AG08395 (cell line): ENCODE data around the gene SLC22A23.

Experiments
- DNase-seq: peaks from one replicate; pipeline ENCODE4 v3.0.0; 2012; ENCODE audit warnings: mixed read lengths, low spot score

Gene SLC22A23

GRCh38 chr6:3421791-3422434 is 34.9 kb downstream of the SLC22A23 start:
- peak; percentile 65 for DNase-seq

- DNase-seq, result no peak
Observed at GRCh38 chr6:3421143-3421542, 35.7 kb downstream of the SLC22A23 start.

- DNase-seq, result peak; percentile 76
Observed at GRCh38 chr6:3419624-3420272, 37.1 kb downstream of the SLC22A23 start.

- DNase-seq, result no peak
Observed at GRCh38 chr6:3418496-3419060, 38.3 kb downstream of the SLC22A23 start.

GRCh38 chr6:3417473-3417872 is 39.4 kb downstream of the SLC22A23 start:
- no peak for DNase-seq

- DNase-seq, result no peak
Observed at GRCh38 chr6:3415490-3415889, 41.4 kb downstream of the SLC22A23 start.

- DNase-seq, result no peak
Observed at GRCh38 chr6:3415082-3415453, 41.8 kb downstream of the SLC22A23 start.

- DNase-seq, result no peak
Observed at GRCh38 chr6:3414327-3415081, 42.3 kb downstream of the SLC22A23 start.

- no peak for DNase-seq
Observed at GRCh38 chr6:3413592-3413991, 43.3 kb downstream of the SLC22A23 start.

GRCh38 chr6:3412779-3413500 is 43.9 kb downstream of the SLC22A23 start:
- DNase-seq, result no peak

- DNase-seq, result no peak
Observed at GRCh38 chr6:3411967-3412778, 44.7 kb downstream of the SLC22A23 start.

GRCh38 chr6:3410385-3411360 is 46.2 kb downstream of the SLC22A23 start:
- DNase-seq, result peak; percentile 52

- DNase-seq, result no peak
Observed at GRCh38 chr6:3409699-3410384, 47.0 kb downstream of the SLC22A23 start.

GRCh38 chr6:3408665-3409064 is 48.2 kb downstream of the SLC22A23 start:
- DNase-seq, result no peak

GRCh38 chr6:3407840-3408239 is 49.0 kb downstream of the SLC22A23 start:
- DNase-seq, result no peak

GRCh38 chr6:3406891-3407809 is 49.7 kb downstream of the SLC22A23 start:
- DNase-seq, result no peak

- DNase-seq, result no peak
Observed at GRCh38 chr6:3406362-3406821, 50.5 kb downstream of the SLC22A23 start.

GRCh38 chr6:3405679-3406078 is 51.2 kb downstream of the SLC22A23 start:
- DNase-seq, result peak; percentile 80
